SU-DHL-6 (cell line): Measurements from ENCODE around the gene INSC.

Source experiments
- CTCF ChIP-seq: fragments of 200-600 bp; sonication (generic); IDR thresholded peaks from one replicate; pipeline ENCODE4 v1.5.1; 2017; ENCODE audit warnings: antibody characterized with exemption, mild to moderate bottlenecking, low read length, moderate library complexity; ENCODE audit not compliant: insufficient read depth, poor library complexity, severe bottlenecking
- EZH2phosphoT487 ChIP-seq: fragments of 200-600 bp; sonication (generic), shearing (Covaris generic); conservative IDR thresholded peaks from 2 replicates; pipeline ENCODE4 v1.6.1; 2018; ENCODE audit warnings: mild to moderate bottlenecking, antibody characterized with exemption, low read length, moderate library complexity, mixed read lengths

- TF ChIP-seq CTCF (no peak), EZH2phosphoT487 (no peak)
Measured at GRCh38 chr11:15073361-15074205, 41.1 kb upstream of the INSC start, which contains the start of gene CALCB.
